Astrocyte (in vitro differentiated cells and primary cell): ENCODE results near the gene KRTAP5-1.

Experiments
- EZH2 ChIP-seq: IDR thresholded peaks from 2 replicates; pipeline ENCODE4 v1.6.1; 2012; ENCODE audit warnings: mild to moderate bottlenecking, low read length, inconsistent platforms; ENCODE audit not compliant: insufficient read depth
- TF ChIP-seq, protein P1 (sequence below): IDR thresholded peaks from 2 replicates; pipeline ENCODE4 v1.5.1; 2011; ENCODE audit warnings: low read depth, mild to moderate bottlenecking, inconsistent platforms, low read length, moderate library complexity; ENCODE audit not compliant: insufficient read depth

DNA sequence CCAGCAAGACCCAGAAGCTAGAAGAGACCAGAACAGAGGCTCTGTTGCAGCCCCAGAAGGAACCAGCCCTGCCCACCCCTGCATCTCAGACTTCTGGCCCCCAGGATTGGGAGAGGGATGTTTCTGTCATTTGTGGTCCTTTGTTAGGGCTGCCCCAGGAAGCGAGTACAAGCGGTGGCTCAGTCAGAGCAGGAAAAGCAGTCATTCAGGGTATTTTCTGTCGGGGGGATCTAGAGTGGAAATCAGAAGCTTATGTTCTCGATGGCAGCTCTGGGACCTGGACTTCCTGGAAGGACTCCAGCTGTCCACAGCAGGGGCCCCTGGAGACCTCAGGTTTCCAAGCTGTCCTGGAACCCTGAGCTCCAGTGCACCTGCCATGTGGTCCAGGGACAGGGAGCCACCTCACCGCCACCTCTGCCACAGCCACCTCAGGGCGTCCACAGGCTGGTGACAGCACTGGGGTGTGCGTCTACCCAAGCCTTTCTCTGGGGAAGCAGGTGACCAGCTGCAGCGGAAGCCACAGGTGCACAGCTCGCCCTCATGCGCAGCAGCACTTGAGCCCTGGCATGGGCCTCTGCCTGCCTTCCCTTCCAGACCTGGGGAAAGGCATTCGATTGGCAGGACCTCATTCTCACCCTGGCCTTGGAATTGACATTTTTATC, 47.1 kb upstream of the KRTAP5-1 start:
- TF ChIP-seq, protein P1, sequence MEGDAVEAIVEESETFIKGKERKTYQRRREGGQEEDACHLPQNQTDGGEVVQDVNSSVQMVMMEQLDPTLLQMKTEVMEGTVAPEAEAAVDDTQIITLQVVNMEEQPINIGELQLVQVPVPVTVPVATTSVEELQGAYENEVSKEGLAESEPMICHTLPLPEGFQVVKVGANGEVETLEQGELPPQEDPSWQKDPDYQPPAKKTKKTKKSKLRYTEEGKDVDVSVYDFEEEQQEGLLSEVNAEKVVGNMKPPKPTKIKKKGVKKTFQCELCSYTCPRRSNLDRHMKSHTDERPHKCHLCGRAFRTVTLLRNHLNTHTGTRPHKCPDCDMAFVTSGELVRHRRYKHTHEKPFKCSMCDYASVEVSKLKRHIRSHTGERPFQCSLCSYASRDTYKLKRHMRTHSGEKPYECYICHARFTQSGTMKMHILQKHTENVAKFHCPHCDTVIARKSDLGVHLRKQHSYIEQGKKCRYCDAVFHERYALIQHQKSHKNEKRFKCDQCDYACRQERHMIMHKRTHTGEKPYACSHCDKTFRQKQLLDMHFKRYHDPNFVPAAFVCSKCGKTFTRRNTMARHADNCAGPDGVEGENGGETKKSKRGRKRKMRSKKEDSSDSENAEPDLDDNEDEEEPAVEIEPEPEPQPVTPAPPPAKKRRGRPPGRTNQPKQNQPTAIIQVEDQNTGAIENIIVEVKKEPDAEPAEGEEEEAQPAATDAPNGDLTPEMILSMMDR, result no peak
- no peak for TF ChIP-seq EZH2
